IPS-15b (cell line): ENCODE measurements around the gene GALNT18.

Experiments used
- H3K27me3 ChIP-seq: one replicate; pipeline ENCODE4 v1.6.1; 2013; ENCODE audit warnings: low read length; ENCODE audit not compliant: control insufficient read depth, insufficient read depth
- H3K36me3 ChIP-seq: one replicate; pipeline ENCODE4 v1.6.1; 2013; ENCODE audit warnings: low read length; ENCODE audit not compliant: control insufficient read depth, insufficient read depth
- H3K4me1 ChIP-seq: one replicate; pipeline ENCODE4 v1.6.1; 2013; ENCODE audit warnings: mild to moderate bottlenecking, low read length; ENCODE audit not compliant: control insufficient read depth, insufficient read depth
- H3K4me3 ChIP-seq: one replicate; pipeline ENCODE4 v1.5.1; 2013; ENCODE audit warnings: low read depth, low read length
- H3K9ac ChIP-seq: one replicate; pipeline ENCODE4 v1.6.1; 2013; ENCODE audit warnings: low read depth, mild to moderate bottlenecking, low read length
- H3K9me3 ChIP-seq: one replicate; pipeline ENCODE4 v1.6.1; 2013; ENCODE audit warnings: mild to moderate bottlenecking, low read length; ENCODE audit not compliant: control insufficient read depth, insufficient read depth

GALNT18 gene

GRCh38 chr11:11407763-11408084 lies 214.1 kb downstream of the GALNT18 start:
- Histone ChIP-seq H3K4me3 (no peak overlapping the region), H3K9ac (no peak overlapping the region), H3K27me3 (no peaks in the 10 kb centered on the region), H3K36me3 (no peaks in the 10 kb centered on the region), H3K9me3 (no peaks in the 10 kb centered on the region), H3K4me1 (peaks cover 3% of the 10 kb centered on the region)

GRCh38 chr11:11407065-11407762 lies 214.6 kb downstream of the GALNT18 start:
- H3K9me3 ChIP-seq, result no peaks in the 10 kb centered on the region
- H3K4me3 ChIP-seq, result no peak overlapping the region
- H3K9ac ChIP-seq, result no peak overlapping the region
- H3K4me1 ChIP-seq, result peaks cover 3% of the 10 kb centered on the region
- no peaks in the 10 kb centered on the region for H3K27me3 ChIP-seq
- H3K36me3 ChIP-seq, result no peaks in the 10 kb centered on the region

- Histone ChIP-seq H3K4me1 (peaks cover 3% of the 10 kb centered on the region), H3K27me3 (no peaks in the 10 kb centered on the region), H3K36me3 (no peaks in the 10 kb centered on the region), H3K9me3 (no peaks in the 10 kb centered on the region), H3K4me3 (no peak overlapping the region), H3K9ac (no peak overlapping the region)
Measured at GRCh38 chr11:11406652-11407051, 215.2 kb downstream of the GALNT18 start.

GRCh38 chr11:11403763-11404725 lies 217.8 kb downstream of the GALNT18 start:
- H3K4me3 ChIP-seq, result no peak overlapping the region
- no peaks in the 10 kb centered on the region for H3K9me3 ChIP-seq
- H3K9ac ChIP-seq, result no peak overlapping the region
- H3K4me1 ChIP-seq, result no peaks in the 10 kb centered on the region
- H3K36me3 ChIP-seq, result no peaks in the 10 kb centered on the region
- H3K27me3 ChIP-seq, result no peaks in the 10 kb centered on the region

- Histone ChIP-seq H3K4me3 (no peak overlapping the region), H3K4me1 (no peaks in the 10 kb centered on the region), H3K27me3 (no peaks in the 10 kb centered on the region), H3K9me3 (no peaks in the 10 kb centered on the region), H3K9ac (no peak overlapping the region), H3K36me3 (no peaks in the 10 kb centered on the region)
Measured at GRCh38 chr11:11401960-11402535, 219.8 kb downstream of the GALNT18 start.

- Histone ChIP-seq H3K9ac (no peak overlapping the region), H3K27me3 (no peaks in the 10 kb centered on the region), H3K4me1 (no peaks in the 10 kb centered on the region), H3K4me3 (no peak overlapping the region), H3K9me3 (no peaks in the 10 kb centered on the region), H3K36me3 (no peaks in the 10 kb centered on the region)
Measured at GRCh38 chr11:11400635-11401232, 221.1 kb downstream of the GALNT18 start.

- no peaks in the 10 kb centered on the region for H3K9me3 ChIP-seq
- H3K36me3 ChIP-seq, result no peaks in the 10 kb centered on the region
- H3K9ac ChIP-seq, result no peak overlapping the region
- H3K4me1 ChIP-seq, result no peaks in the 10 kb centered on the region
- H3K4me3 ChIP-seq, result no peak overlapping the region
- no peaks in the 10 kb centered on the region for H3K27me3 ChIP-seq
Measured at GRCh38 chr11:11400121-11400520, 221.7 kb downstream of the GALNT18 start.

GRCh38 chr11:11397781-11398180 lies 224.0 kb downstream of the GALNT18 start:
- H3K4me3 ChIP-seq, result no peak overlapping the region
- no peaks in the 10 kb centered on the region for H3K9me3 ChIP-seq
- H3K9ac ChIP-seq, result no peak overlapping the region
- no peaks in the 10 kb centered on the region for H3K4me1 ChIP-seq
- no peaks in the 10 kb centered on the region for H3K36me3 ChIP-seq
- H3K27me3 ChIP-seq, result no peaks in the 10 kb centered on the region

- no peaks in the 10 kb centered on the region for H3K4me1 ChIP-seq
- H3K9me3 ChIP-seq, result no peaks in the 10 kb centered on the region
- H3K27me3 ChIP-seq, result no peaks in the 10 kb centered on the region
- no peaks in the 10 kb centered on the region for H3K36me3 ChIP-seq
- H3K4me3 ChIP-seq, result no peak overlapping the region
- H3K9ac ChIP-seq, result no peak overlapping the region
Measured at GRCh38 chr11:11397036-11397415, 224.8 kb downstream of the GALNT18 start.

GRCh38 chr11:11396301-11397035 lies 225.3 kb downstream of the GALNT18 start:
- Histone ChIP-seq H3K27me3 (no peaks in the 10 kb centered on the region), H3K9ac (no peak overlapping the region), H3K36me3 (no peaks in the 10 kb centered on the region), H3K4me1 (no peaks in the 10 kb centered on the region), H3K9me3 (no peaks in the 10 kb centered on the region), H3K4me3 (no peak overlapping the region)

- Histone ChIP-seq H3K4me3 (no peak overlapping the region), H3K27me3 (no peaks in the 10 kb centered on the region), H3K9me3 (no peaks in the 10 kb centered on the region), H3K36me3 (no peaks in the 10 kb centered on the region), H3K9ac (no peak overlapping the region), H3K4me1 (no peaks in the 10 kb centered on the region)
Measured at GRCh38 chr11:11395126-11395525, 226.7 kb downstream of the GALNT18 start.
